ENCODE results near the gene THBS2. TPM values are rescaled to one million over a fixed set of nuclear protein-coding genes. Genes with fewer than 3 reads are reported as not detected.

THBS2 gene
- total and polyA plus RNA-seq, 2 of the 8 experiments (the other 6 are each of a cell fraction or from before 2014, with no cell fraction given): 11.0 to 22.5 TPM

DNA sequence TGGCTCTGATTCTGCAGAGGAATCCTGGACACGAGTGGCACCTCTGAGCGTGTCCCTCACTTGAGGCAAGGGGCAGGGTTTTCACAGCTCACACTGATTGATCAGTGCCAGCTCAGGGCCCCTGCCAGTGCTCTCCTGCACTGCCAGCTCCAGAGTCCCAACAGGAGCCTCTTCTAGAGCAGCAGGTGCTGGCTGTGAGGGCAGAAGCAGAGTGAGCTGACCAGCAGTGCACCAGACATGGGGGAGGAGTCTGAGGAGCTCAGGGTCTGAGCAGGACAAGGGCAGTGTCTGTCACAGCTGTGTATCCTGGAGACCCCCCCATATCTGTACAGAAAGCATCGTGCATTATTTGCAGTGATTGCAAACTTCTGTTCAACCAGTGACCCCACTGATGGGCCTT is 31.5 kb upstream of the THBS2 start:
- no peak overlapping the region for H2BK15ac ChIP-seq (ENCODE audit: low read length)
- no peak overlapping the region for H3K4me2 ChIP-seq (ENCODE audit: insufficient read depth in 1 of 2, low read depth in 2 of 2, low read length in 2 of 2)
- 92% methylated on average over 3 of the region's 3 CpGs; no CpG with 5 or more reads in 1 of the 2 experiments for WGBS, 2 experiments (ENCODE audit: extremely low coverage in 1 of 2, insufficient coverage in 1 of 2, insufficient read length in 1 of 2, insufficient replicate concordance in 2 of 2, low coverage in 1 of 2, low lambda C conversion rate in 2 of 2, missing lambda C conversion rate in 1 of 2)
- no peak overlapping the region for H4K5ac ChIP-seq (ENCODE audit: insufficient read length, low read depth, low read length)
- peaks cover 6% of the 10 kb centered on the region; the same call in 1 of the 2 replicates for H3K23me2 ChIP-seq (ENCODE audit: low read depth, low read length)
- ChIA-PET POLR2A (ENCODE audit: partially characterized antibody) (no interaction called here), CTCF (ENCODE audit: partially characterized antibody) (interaction anchor here (0.6 to 0.7 kb wide), 2 partner anchors 13 to 15 kb away, joined by 3 read pairs; no protein-coding TSS in a partner anchor)
- H4K20me1 ChIP-seq (replicated peaks in 1 of 2; ENCODE audit: control insufficient read depth in 1 of 2, insufficient read depth in 2 of 2, low read length in 2 of 2): peaks cover 0 to 1% of the 10 kb centered on the region in 2 experiments
- no peak overlapping the region for H2BK120ac ChIP-seq (replicated peaks; ENCODE audit: low read depth, low read length)
- no peaks in the 10 kb centered on the region for H3K79me2 ChIP-seq (ENCODE audit: control insufficient read depth in 1 of 2, insufficient read depth in 2 of 2, low read length in 2 of 2)
- FAIRE-seq (no peak), DNase-seq (ENCODE audit: low read depth in 1 of 2, low spot score in 2 of 2) (no peak)
- no peak for TF ChIP-seq RAD21 (IDR thresholded peaks at IDR 0.05 in 1 of 2, conservative IDR thresholded peaks at IDR 0.05 in 1 of 2; ENCODE audit: low read depth in 2 of 2, low read length in 2 of 2)
- TF ChIP-seq CREB1 (IDR thresholded peaks at IDR 0.05): no peak
- no peak for TF ChIP-seq EP300 (IDR thresholded peaks at IDR 0.05; ENCODE audit: borderline replicate concordance in 1 of 2, low read depth in 2 of 2, low read length in 2 of 2)
- H3K27ac ChIP-seq (ENCODE audit: low read depth, low read length): no peak overlapping the region
- H3K4me1 ChIP-seq (replicated peaks in 1 of 4; ENCODE audit: control insufficient read depth in 3 of 4, insufficient read depth in 4 of 4, low read length in 3 of 4): 0 out of 7 replicates have a peak, but pooled peaks cover 0 to 3% (median 0%) of the 10 kb centered on the region in 4 experiments
- H2AK5ac ChIP-seq (ENCODE audit: low read depth, low read length): no peak overlapping the region
- no peak overlapping the region for H4K8ac ChIP-seq (ENCODE audit: extremely low read depth, insufficient read depth, low read length)
- H3K79me1 ChIP-seq (ENCODE audit: low read depth, low read length): no peaks in the 10 kb centered on the region
- no peak overlapping the region for H3K9ac ChIP-seq (replicated peaks in 1 of 4; ENCODE audit: extremely low read depth in 1 of 4, low read depth in 3 of 4, low read length in 3 of 4)
- no peak overlapping the region for H3K23ac ChIP-seq (ENCODE audit: insufficient read length)
- H3K27me3 ChIP-seq (replicated peaks in 1 of 4; ENCODE audit: control insufficient read depth in 3 of 4, extremely low read depth in 1 of 4, insufficient read depth in 3 of 4, low read length in 3 of 4): no peaks in the 10 kb centered on the region
- no peak overlapping the region for H2BK20ac ChIP-seq (ENCODE audit: low read length)
- H3K36me3 ChIP-seq (ENCODE audit: control insufficient read depth in 2 of 4, insufficient read depth in 4 of 4, low read length in 3 of 4): no peaks in the 10 kb centered on the region
- H3K4ac ChIP-seq (replicated peaks; ENCODE audit: insufficient read length, low read depth, low read length): no peak overlapping the region
- no peak overlapping the region for H2BK12ac ChIP-seq (ENCODE audit: low read depth, low read length)
- H4K91ac ChIP-seq (replicated peaks; ENCODE audit: insufficient read length, low read length): no peak overlapping the region
- H2BK5ac ChIP-seq (ENCODE audit: low read depth, low read length): no peak overlapping the region
- H2AFZ ChIP-seq (ENCODE audit: low read length): peak overlapping the region; percentile 31; the same call in 1 of the 2 replicates
- H3K56ac ChIP-seq (replicated peaks; ENCODE audit: insufficient read length, low read depth, low read length): no peak overlapping the region
- H3K9me3 ChIP-seq (ENCODE audit: insufficient read depth in 2 of 2, low read depth in 1 of 2, low read length in 1 of 2): no peaks in the 10 kb centered on the region
- H3K4me3 ChIP-seq (ENCODE audit: extremely low read depth in 1 of 4, insufficient read depth in 2 of 4, low read depth in 3 of 4, low read length in 4 of 4): no peak overlapping the region
- H3K18ac ChIP-seq (ENCODE audit: extremely low read depth, low read length): no peak overlapping the region
- H3K14ac ChIP-seq (ENCODE audit: insufficient read length): no peak overlapping the region

Data from H1 (cell line).